GM21360 (cell line): ENCODE results near the gene VGLL4.
"Not testable (repeated sequence)": the region's sequence is repeated elsewhere in the genome, so short reads cannot be mapped to it uniquely, and the experiment has no call there.

Experiments
- ATAC-seq: cut with Tn5 transposase; IDR thresholded peaks from one replicate; pipeline ENCODE4 v1.9.1; 2021; ENCODE audit warnings: mild to moderate bottlenecking, moderate library complexity; ENCODE audit not compliant: unreplicated experiment

Gene VGLL4, protein sequence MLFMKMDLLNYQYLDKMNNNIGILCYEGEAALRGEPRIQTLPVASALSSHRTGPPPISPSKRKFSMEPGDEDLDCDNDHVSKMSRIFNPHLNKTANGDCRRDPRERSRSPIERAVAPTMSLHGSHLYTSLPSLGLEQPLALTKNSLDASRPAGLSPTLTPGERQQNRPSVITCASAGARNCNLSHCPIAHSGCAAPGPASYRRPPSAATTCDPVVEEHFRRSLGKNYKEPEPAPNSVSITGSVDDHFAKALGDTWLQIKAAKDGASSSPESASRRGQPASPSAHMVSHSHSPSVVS

DNA sequence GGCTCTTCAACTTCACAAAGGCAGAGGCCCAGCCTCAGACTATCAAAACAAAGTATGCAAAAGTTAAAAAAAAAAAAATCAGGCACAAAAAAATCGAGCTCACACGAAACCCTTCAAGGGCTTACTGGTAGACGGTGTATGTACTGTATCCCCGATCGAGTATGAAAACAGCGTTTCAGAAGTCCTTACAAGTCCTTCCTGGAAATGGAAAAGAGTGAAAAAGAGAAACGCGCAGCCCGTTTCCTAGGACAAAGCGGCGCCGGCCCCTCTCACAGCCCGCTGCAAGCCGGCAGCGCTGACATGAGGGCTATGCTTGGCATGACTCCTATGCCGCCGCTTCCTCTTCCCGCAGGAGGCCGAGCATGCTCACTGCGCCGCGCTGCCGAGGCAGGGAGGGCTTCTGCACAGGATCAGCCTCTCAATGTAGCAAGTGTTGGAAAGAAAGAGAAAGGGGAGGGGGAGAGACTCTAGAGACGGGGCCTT, at the start of gene VGLL4:
Gene VGLL4 (minus strand): TSS at position 311 of the 483 bp plus-strand sequence. CDS start 397 bp downstream, outside the sequence.
- ATAC-seq, result peak; percentile 61

DNA sequence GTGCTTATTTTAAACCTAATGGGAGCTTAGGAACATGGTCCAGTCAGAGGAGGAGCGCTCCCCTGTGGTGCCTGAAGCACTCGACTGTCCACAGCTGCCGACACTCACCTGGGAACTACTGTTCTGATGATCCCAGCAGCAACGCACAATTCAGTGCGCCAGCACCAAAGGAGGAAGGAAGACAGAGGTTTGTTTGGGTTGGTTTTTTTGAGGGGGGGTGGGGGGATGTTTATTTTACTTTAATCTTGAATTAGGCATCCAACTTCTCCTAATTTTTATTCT, 48.8 kb upstream of the VGLL4 start:
- ATAC-seq, result no peak

DNA sequence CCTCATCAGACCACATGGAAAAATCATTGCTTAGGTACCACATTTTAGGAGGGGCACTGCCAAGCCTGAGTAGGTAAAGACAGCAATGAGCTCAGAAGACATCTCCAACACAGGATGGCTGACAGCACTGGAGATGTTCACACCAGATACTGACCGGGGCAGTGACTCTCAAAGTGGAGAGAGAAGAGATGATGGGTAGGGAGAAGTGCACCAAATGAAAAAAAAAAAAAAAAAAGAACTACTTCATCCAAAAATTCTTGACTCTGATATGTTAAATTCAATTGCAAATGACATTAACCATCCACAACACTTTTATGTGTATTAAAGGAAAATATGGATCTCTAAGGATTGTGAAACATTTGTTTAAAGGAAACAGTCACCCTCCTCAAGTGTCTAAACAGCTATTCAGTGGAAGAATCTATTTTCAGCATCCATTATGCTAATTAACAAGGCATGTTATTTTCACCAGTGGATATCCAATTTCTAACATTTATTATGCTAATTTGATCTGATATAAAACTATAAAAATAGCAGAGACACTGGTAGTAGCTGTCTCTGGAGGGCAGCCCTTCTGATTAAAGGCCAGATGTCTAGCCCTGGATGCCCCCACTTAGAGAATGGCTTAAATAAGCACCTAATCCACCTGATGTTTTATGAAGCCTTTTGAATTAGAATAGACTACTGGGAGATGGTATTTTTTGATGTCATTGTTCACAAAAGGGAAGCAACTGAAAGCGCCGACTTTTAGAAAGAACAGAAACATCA, 48.2 kb upstream of the VGLL4 start:
- ATAC-seq, result no peak

DNA sequence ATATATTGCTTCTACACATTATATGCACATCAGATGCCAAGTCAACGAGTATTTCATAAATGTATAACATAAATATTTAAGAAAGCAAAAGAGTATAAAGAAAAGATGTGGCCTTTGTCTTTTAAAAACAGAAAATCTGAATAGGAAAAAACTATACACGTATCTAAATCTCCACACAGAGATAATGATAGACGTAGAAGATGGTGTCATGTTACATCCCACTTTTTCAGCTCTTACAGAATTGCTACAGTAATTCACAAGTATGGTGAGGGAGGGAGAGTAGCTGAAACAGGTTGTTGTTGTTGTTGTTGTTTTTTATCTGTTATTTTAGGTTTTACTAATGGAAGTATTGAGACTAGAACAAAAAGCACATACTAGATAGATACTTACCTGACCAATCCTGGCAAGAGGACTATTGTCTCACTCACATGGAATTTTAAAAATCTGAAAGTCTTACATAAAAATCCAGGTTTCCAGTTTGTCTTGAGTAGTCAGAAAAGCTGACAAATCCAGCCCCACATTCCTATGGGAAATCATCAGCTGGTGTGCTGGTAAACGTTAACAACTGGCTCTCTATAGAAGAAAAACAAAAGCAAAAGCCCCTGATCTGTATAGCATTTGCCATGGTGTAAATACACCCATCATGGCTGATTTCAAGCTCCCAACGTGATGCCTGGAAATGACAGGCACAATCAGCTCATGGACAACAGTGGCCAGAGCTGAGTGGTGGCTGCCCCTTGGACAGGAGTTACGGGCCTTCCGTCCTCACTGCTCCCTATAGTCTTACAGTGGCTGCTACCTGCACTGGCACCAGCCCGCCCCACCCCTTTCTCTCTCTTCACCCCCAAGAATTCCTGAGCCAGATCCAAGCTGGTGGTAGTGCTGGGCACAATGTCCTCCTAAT, 47.4 kb upstream of the VGLL4 start:
- ATAC-seq, result no peak

DNA sequence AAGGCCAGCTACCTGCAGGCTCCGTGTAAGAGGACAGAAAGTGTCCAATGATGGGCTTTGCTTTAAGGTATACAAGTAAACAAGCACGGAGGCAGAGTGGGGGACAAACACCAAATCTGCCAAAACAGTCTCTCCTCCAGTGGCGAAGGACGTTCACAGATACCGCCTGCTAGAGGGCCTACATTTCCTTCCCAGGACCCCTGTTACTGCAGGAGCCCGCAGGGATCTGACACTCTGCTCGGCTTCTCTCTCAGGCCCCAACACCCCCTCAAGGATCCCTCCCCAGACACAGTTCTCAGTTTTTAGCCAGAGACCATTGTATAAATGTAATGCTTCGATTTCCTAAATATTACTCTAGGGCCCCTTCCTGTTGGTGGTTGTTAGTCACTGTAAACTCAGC, 46.0 kb upstream of the VGLL4 start:
- no peak for ATAC-seq

DNA sequence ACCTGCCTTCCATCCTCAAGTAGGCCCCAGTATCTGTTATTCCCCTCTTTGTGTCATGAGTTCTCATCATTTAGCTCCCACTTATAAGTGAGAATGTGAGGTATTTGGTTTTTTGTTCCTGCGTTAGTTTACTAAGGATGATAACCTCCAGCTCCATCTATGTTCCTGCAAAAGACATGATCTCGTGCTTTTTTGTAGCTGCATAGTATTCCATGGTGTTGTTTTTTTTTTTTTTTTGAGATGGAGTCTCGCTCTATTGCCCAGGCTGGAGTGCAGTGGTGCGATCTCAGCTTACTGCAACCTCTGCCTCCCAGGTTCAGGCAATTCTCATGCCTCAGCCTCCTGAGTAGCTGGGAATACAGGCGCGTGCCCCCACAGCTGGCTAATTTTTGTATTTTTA, 41.3 kb upstream of the VGLL4 start:
- ATAC-seq, result not testable (repeated sequence)

DNA sequence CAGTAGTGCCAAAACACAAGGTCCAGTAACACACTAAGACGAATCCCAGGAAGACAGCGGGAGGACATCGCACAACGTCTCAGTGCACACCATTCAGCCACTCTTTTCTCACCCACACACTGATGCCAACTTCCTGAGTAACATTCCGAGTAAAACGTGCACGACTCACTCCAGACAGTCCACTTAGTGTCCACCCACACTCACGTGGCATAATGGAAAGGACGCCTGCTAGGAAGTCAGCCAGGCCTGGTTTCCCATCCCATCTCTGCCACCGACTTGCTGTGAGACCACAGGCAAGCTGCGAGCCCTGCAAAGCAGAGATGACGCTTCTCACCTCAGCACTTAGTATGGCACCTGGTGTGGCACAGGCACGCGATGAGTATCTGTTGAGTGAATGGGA, 36.8 kb upstream of the VGLL4 start:
- ATAC-seq, result no peak

DNA sequence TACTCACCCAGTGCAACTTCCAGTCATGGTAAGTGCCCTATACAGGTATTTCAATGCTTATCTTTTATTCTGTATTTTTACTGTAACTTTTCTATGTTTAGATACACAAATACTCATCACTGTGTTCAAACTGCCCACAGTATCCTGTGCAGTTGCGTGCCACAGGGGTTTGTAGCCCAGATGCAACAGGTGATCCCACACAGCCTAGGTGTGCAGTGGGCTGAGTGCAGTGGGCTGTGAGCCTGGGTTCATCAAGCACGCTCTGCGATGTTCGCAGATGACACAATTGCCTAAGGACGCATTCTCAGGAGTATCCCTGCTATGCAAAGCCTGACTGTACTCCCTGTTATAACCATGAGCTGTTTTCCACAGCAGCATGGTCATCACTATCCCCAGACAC, 36.2 kb upstream of the VGLL4 start:
- no peak for ATAC-seq

DNA sequence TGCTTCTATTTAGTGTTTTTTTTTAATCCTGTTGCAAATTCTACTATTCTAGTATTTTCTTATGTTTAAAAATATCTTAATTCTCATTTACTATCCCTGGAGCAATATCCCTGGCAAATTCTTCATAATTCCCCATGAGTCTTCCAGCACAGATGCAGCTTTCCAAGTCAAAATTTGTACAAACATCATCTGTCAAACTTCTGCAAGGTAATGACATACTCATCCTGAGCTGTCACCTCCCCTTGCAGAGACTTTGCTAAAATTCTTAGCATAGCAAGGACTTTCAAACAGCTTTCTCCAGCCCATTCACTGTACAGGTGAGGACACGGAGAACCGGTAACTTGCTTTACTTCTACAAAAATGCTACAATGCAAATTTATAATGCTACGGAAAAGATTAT, 28.6 kb upstream of the VGLL4 start:
- no peak for ATAC-seq

DNA sequence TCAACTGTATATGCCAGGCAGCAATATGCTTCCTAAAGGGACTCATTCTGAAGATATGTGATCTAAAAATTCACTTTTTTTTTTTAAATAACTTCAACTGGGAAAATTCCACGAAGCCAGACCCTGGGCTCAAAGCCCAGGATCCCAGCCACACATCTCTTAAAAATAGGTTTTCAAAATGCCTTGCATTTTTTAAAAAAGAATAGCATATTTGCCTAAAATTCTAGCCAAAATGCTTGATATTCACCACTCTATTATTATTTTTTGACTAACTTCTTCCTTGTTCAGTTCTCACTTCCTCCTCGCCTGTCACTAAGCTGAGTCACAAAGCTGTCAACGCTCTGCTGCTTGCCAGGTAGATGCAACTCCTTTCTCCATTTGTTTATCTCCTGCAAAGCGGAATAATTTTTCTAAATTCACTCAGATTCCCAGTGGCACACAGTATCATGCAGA, 28.0 kb upstream of the VGLL4 start:
- no peak for ATAC-seq

DNA sequence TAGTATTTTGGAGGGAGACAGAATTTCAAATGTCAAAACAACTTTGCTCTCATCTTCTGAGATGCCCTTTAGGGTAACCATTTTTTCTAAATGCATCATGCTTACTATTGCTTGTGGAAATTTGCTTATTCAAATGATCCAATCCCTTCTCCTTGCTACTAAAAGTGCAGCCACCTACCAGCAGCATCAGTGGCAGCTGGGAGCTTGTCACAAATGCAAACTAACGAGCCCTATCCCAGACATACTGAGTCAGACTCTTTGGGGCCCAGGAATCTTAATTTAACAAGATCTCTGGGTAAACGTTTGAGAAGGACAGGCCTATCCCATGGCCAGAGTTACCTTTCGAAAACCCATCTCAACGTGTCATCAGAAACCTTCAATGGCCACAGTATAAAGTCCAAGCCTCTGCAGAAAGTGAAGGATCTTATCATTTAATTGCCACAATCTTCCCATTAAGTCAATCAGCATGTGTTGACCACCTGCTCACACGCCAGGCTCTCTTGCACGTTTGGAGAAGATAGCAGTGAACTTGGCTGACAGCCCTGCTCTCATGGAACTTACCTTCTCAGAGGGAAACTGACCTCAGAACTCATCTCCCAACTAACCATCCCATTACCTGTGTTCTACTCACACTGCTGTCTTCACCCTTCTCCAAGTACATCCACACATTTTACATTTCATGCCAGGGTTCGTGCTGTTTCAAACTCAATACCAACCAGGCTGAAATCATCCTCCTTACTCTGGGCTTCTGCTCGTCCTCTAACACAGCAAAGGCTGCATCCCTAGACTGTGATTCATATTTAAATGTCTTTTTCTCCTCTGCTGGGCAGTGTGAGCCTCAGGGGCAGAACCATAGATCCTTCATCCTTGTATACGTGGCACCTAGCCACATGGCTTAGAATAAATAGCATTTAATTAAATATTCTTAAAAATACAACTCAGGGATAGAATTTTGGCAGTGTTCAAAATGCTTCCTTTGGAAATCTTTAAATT, 24.8 kb upstream of the VGLL4 start:
- ATAC-seq, result no peak

DNA sequence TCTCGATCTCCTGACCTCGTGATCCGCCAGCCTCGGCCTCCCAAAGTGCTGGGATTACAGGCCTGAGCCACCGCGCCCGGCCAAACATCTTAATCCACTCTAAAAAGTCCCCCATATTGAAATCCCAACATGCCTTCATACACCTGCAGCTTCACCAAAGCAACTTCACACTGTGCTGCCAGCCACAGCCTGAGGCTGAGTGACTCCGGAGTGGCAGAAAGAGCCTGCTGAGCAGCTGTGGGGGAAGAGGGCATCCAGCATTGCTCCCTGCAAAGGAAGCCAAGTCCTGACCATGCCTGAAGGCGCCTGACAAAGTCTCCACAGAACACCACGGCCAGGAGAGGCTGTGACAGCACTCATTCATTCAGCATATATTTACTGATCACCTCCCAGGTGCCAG, 21.6 kb upstream of the VGLL4 start:
- no peak for ATAC-seq

DNA sequence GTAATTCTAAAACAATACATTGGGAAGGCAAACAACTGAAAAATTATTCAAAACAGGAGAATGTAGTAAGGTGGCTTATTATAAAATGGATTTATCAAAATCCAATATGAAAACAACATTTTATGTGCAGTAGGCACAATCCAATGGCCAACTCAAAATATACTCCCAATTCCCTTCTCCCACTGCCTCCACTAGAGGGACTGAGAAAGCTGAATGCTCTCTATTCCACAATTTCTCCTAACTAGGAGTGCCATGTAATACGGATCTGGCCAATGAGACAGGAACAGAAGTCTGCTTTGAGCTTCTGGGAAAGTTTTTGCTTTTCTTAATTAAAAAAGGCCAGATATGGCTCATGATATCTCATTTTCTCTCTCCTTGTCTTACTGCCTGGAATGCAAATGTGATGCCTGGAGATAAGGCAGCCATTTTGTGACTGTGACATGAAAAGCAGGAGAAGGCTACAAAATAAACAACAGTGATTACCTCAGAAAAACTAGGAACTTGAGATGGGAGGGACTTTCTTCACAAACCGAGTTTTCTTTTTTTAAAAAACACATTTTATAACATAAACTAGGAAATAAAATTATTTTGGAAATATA, 18.8 kb upstream of the VGLL4 start:
- no peak for ATAC-seq

DNA sequence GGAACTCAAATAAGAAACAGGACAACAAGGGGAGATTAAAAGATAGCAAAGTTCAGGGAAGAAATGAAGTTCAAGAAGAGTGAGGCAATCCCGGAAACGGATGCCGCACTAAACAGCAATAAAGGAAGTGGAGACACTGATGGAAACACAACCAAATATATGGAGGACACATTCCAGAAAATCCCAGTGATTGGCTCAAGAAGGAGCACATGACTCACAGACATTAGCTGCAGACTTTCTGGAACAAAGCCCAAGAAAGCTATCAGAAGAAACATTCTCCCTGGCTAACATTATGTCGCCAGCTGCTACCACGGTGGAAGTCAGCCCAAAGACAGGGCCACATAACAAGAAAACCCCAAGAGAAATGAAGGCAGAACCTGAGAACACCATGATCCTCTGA, 18.1 kb upstream of the VGLL4 start:
- no peak for ATAC-seq

DNA sequence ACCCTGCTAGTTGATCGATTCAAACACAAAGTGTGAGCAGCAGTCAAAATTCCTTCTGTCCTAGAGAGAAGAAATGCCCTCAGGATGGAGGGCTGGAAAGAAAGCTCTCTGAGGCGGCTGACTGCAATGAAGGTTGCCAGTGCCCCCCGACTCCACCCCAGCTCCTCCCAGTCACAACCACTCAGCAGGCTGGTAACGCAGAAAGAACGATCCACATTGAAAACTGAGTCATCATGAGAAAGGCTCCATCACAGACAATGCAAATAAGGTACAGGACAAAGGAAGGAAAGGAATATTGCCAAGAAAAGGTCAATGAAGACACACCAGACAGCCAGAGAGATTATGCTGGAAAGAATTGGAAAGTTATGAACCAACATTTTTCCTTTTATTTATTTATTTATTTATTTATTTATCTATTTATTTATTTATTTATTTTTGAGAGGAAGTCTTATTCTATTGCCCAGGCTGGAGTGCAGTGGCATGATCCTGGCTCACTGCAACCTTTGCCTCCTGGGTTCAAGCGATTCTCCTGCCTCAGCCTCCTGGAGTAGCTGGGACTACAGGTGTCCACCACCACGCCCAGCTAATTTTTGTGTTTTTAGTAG, 17.4 kb upstream of the VGLL4 start:
- ATAC-seq, result no peak

DNA sequence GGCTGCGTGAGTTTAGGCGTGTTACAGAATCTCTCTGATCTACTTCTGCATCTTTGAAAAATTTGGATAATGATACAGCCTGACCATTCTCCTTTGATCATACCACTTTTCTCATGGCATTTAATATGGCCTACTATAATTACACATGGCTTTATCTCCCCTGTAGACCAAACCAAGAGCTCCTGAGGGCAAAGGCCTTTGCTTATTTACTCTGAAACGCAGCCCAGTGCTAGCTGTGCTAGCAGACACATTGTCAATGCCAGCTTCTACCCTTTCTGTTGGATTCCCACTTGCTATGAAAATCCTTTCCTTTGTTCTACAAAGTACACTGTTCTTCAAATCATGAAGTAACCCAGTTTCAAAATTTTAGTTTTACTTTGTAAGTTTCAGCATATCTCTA, 16.5 kb upstream of the VGLL4 start:
- no peak for ATAC-seq

DNA sequence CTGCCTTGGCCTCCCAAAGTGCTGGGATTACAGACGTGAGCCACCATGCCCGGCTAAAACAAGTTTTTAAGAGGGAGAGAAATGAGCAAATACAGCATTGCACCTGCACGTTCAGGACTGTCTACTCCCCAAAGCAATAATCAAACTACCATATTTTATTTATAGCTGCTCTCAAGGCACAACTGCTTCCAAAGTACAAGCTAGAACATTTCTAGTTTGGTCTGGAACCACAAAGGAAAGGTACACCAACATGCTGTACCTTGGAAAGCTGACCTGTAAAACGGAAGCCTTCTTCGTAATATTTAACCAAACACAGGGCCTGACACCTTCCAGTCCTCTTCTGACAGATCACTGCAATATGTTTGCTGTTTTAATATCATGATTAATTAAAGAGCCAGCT, 14.5 kb upstream of the VGLL4 start:
- ATAC-seq, result no peak

DNA sequence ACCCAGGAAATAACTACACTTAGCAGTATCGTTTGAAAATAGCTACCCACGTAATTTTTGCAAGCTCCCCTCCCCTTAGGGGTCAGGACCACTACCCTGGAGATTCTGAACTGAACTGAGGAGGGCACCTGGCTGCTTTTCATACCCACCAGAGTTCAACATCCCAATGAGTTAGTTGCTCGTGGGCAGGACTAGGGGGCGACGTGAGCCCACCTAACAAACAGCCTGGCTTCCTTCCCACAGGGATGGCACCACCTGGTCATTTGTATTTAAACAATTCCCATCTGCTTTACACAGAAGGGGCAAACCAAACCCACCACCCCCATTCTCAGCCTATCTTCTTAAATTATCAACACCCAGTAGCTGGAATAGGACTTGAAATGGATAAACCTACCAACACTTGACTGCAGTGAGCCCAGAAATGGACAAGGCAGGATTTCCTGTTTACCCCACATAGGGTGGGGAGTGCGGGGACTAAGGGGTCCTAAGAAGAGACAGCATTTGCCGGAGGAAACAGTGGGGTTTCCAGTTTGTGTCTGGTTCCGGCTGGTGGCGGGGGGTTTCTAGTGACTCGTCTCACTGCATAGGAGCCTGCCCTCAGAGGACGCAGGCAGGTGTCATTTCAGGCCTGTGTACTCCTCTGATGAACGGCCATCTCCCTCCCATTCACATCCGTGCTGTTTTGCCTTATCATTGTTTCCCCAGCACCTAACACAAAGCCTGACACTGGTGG, 11.6 kb upstream of the VGLL4 start:
- no peak for ATAC-seq

DNA sequence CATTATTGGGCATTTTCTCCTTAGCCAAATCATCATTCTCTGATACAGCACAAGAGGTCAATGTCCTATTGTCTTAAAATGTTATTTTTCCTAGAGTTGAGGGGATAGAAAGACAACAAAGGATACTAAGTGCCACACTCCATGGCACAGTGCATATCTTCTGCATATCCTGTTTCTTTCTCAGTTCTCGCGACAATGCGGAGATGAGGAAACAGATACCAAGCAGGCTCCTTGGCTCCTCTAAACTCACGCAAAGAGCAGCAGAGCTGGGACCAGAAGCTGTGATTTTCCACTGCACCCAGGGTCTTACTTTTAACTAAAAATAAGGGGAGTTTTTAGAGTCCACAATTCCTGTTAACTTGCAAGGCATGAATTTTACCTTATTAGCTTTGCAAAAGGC, 10.5 kb upstream of the VGLL4 start:
- no peak for ATAC-seq
